Omental fat pad (tissue), 4 donors: Measurements from ENCODE around the gene KAT8. TPM values are rescaled to one million over a fixed set of nuclear protein-coding genes. Genes with fewer than 3 reads are reported as not detected.
A peak's percentile ranks its signal among the peaks of the same experiment; 100 is the strongest.

Source experiments
- ATAC-seq: fragments of 150-250 bp; one replicate; pipeline ENCODE4 v1.9.1; 2016; ENCODE audit warnings: mild to moderate bottlenecking, moderate library complexity; ENCODE audit not compliant: low FRiP score
- DNase-seq: peaks from one replicate; pipeline ENCODE4 v3.0.0-alpha.2; 2019; ENCODE audit warnings: low spot score
- total RNA-seq, 4 donors: library from RNA; depleted of rRNA; stranded (reverse); fragments of >200 nt; gene quantifications; one replicate each; pipeline ENCODE4 v1.1.0, GENCODE V29; 2016
- TF ChIP-seq, protein P1 (sequence below), 3 donors: fragments of 450-650 bp; IDR thresholded peaks; one replicate each; pipeline ENCODE4 v1.5.1; 2016 to 2017; ENCODE audit warnings: antibody characterized with exemption in 3 of 3, mild to moderate bottlenecking in 3 of 3, moderate library complexity in 2 of 3

Gene KAT8
- total RNA-seq, 4 donors from 2014 or later: 39.4 to 72.2 (median 49.1) TPM

DNA sequence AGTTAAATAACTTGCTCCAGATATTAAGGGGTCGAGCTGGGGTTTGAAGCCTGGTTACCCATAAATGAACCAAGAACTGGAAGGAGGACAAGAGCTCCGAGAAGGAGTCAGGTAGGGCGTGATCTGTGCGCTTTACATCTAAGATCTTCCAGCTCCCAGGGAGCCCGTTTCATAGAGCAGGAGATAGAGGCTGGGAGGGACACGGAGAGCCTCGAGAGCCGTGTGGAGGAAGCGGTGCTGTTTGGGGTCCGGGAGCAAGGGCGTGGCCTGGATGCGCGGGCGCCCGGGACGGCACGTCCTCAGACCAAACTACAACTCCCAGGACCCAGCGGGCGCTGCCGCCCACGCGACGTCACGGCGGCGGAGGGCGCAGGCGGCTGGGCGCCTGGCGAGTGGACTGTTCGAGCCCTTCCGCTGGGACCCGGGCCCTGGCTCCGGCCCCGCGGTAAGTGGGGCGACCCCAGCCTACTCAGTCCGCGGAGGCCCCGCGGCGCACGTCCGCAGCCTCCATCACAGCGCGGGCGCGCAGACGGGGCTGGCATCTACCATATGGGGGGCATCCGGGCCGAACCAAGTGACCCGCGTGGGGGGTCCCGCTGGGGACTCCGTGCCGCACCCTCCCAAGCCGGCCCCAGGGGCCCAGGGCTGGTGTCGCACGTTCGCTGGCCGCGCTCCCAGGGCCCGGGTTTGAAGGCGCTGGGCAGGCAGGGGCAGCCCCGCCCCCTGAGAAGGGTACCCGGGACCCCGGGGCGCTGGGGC, 9.2 kb upstream of the KAT8 start, which contains the start of gene BCKDK:
TSS of gene BCKDK (plus strand) at position 352 of the 759 bp plus-strand sequence. CDS start 838 bp downstream, outside the sequence.
- ATAC-seq: peak; percentile 70
- no peak for DNase-seq
- TF ChIP-seq, protein P1, sequence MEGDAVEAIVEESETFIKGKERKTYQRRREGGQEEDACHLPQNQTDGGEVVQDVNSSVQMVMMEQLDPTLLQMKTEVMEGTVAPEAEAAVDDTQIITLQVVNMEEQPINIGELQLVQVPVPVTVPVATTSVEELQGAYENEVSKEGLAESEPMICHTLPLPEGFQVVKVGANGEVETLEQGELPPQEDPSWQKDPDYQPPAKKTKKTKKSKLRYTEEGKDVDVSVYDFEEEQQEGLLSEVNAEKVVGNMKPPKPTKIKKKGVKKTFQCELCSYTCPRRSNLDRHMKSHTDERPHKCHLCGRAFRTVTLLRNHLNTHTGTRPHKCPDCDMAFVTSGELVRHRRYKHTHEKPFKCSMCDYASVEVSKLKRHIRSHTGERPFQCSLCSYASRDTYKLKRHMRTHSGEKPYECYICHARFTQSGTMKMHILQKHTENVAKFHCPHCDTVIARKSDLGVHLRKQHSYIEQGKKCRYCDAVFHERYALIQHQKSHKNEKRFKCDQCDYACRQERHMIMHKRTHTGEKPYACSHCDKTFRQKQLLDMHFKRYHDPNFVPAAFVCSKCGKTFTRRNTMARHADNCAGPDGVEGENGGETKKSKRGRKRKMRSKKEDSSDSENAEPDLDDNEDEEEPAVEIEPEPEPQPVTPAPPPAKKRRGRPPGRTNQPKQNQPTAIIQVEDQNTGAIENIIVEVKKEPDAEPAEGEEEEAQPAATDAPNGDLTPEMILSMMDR (IDR thresholded peaks at IDR 0.05): no peak

DNA sequence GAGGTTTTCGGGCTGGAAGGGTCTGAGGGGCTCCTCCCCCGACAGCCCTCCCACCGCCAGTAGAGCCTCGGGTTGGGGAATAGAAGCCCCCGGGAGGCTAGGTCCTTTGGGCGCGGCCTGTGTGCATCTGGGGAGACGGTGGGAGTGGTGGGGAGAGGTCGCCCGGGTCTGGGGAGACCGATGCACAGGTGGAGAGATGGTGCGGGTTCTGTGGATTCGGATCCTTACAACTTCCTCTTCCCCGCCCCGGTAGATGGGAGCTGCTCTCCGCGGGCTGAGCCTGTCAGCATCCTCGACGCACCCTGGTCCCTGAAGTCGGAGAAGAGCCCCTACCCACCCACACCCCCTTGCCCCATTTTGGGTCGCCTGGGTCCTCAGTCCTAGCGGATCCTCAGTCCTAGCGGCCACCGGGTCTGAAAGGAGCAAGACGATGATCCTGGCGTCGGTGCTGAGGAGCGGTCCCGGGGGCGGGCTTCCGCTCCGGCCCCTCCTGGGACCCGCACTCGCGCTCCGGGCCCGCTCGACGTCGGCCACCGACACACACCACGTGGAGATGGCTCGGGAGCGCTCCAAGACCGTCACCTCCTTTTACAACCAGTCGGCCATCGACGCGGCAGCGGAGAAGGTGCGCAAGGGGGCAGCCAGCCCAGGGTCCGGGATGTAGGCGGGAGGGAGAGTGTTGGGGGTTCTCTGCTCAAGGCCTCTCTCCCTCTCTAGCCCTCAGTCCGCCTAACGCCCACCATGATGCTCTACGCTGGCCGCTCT, 8.5 kb upstream of the KAT8 start:
- DNase-seq: no peak
- TF ChIP-seq, protein P1 (IDR thresholded peaks at IDR 0.05): no peak
- no peak for ATAC-seq

DNA sequence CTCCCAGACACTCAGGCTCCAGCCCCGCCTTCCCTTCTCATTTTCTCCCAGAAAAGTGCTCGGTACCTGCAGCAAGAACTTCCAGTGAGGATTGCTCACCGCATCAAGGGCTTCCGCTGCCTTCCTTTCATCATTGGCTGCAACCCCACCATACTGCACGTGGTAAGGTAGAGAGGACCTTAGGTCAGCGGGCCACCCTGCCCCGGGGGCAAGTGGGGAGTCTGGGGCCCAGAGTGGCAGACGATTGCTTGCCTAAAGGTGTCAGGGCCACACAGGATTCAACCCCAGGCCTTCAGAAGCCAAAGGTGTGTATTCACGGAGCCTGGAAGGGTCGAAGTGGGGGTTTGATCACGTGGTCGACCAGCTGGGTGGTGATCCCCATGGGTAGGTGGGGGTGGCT, 7.8 kb upstream of the KAT8 start:
- ATAC-seq (no peak), DNase-seq (no peak)
- TF ChIP-seq, protein P1 (IDR thresholded peaks at IDR 0.05): no peak

DNA sequence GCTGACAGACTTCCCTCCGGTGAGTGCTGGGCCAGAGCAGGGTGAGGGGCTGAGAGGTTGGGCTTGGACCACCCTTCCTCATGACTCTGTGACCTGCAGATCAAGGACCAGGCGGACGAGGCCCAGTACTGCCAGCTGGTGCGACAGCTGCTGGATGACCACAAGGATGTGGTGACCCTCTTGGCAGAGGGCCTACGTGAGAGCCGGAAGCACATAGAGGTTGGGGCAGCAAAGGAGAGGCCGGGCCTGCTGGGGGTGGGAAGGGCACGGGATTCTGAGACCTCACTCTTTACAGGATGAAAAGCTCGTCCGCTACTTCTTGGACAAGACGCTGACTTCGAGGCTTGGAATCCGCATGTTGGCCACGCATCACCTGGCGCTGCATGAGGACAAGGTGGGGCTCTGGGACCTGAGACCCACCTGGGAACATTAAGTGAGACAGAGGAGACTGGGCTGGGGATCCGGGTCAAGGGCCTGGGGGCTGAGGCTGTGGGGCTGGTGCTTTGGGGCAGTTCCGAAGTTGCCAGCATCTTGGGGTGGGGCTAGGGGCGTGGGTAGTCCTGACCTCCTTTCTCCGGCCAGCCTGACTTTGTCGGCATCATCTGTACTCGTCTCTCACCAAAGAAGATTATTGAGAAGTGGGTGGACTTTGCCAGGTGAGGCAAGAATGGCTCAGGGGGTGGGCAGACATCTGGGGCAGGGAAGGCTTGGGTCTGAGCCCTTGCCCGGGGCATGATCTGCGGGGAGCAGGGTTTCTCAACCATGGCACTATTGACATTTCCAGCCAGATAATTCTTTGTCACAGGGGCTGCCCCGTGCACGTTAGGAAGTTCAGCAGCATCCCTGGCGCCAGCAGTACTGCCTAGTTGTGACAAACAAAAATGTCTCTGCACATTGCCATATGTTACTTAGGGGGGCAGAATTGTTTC, 7.1 kb upstream of the KAT8 start:
- TF ChIP-seq, protein P1 (IDR thresholded peaks at IDR 0.05): no peak
- DNase-seq: no peak
- ATAC-seq: no peak

DNA sequence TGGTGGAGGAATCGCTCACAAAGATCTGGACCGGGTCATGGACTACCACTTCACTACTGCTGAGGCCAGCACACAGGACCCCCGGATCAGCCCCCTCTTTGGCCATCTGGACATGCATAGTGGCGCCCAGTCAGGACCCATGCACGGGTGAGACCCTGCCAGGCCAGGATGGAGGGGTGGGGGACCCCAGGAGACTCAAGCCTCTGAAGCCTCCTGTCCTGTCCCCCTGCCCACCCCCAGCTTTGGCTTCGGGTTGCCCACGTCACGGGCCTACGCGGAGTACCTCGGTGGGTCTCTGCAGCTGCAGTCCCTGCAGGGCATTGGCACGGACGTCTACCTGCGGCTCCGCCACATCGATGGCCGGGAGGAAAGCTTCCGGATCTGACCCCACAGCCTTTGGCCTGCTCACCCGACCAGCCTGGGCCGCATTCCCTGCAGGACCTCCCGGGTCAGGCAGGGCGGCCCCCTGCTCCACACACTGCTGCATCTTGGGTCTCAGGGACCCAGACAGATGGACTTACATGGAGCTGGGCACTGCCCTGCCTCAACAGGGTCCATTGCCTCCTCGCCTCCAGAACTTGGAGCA, 5.5 kb upstream of the KAT8 start:
- TF ChIP-seq, protein P1 (IDR thresholded peaks at IDR 0.05): no peak
- no peak for ATAC-seq
- no peak for DNase-seq

DNA sequence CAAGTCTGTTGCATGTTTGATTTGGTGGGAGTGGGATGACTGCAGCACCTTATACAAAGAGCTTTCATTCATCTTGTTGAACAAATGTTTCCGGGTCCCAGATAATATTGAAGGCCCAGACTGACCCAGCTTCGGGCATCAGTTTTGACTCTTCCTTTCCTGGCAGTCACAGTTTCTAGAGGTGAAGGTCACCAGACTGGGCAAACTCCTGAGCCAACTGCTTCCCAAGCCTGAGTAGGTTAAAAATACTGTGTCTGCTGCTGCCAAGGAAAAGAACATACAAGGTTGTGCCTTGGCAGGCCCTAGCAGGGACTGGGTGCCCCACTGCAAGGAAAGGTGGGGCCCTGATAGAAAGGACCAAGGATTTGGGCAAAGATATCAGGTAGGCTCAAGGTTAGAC, 4.8 kb upstream of the KAT8 start:
- TF ChIP-seq, protein P1 (IDR thresholded peaks at IDR 0.05): no peak
- no peak for ATAC-seq
- DNase-seq: no peak
